ENCODE results near the gene USP4.
"Not testable (repeated sequence)": the region's sequence is repeated elsewhere in the genome, so short reads cannot be mapped to it uniquely, and the experiment has no call there.

The USP4 gene

DNA sequence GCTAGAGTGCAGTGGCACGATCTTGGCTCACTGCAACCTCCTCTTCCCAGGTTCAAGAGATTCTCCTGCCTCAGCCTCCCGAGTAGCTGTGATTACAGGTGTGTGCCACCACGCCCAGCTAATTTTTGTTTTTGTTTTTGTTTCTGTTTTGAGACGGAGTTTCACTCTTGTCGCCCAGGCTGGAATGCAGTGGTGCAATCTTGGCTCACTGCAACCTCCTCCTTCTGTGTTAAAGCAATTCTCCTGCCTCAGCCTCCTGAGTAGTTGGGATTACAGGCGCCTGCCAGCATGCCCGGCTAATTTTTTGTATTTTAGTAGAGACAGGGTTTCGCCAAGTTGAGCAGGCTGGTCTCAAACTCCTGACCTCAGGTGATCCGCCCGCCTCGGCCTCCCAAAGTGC is 99.8 kb downstream of the USP4 start:
- DNase-seq: not testable (repeated sequence)

DNA sequence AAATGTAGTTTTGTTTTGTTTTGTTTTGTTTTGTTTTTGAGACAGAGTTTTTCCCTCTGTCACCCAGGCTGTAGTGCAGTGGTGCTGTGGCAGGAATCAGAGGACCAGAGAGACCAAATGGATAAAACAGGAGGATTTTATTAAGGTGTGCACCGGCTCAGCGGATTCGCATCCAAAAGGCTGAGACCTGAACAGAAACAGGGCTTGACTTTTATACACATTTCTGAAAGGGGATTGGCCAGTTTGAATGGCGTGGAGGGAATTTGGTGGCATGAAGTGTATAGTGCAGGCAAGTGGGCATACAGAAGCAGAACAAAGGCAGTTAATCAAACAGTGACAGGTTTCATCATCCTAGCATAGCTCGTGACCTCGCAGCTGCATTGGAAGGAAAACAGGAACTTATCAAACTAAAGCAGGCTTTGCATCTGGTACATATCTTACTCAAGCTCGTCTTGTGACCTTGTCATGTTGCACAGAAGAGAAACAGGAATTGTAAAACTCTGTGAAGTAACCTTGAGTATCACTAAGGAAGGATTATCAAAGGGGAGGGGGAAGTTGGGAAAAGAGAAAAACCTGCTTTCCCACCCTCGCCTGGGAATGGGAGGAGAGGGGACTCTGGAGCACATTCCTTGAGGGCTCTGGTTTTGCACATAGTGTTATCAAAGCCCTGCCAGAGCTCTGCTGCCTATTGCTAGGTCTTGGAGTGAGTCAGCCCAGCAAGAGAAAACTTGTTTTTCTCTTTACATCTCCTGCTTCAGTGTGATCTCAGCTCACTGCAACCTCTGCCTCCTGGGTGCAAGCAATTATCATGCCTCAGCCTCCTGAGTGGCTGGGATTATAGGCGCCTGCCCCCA is 101.4 kb downstream of the USP4 start:
- no peak for DNase-seq

DNA sequence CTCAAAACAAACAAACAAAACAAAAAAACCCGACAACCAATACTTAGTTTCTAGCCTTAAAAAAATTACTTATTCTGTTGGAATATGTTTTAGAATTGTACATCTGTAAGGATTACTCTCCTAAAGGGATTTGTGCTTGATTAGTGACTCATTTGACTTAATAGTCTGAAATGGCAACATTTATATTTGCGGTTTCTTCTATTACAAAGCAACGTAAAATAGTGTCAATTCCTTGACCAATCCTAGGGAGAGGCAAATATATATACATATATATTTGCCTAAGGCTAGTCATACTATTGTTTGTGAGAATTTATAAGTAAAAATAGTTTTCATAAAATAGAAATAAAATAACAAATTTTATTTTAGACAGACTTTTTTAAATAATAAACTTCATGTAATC is 102.5 kb downstream of the USP4 start:
- no peak for DNase-seq

DNA sequence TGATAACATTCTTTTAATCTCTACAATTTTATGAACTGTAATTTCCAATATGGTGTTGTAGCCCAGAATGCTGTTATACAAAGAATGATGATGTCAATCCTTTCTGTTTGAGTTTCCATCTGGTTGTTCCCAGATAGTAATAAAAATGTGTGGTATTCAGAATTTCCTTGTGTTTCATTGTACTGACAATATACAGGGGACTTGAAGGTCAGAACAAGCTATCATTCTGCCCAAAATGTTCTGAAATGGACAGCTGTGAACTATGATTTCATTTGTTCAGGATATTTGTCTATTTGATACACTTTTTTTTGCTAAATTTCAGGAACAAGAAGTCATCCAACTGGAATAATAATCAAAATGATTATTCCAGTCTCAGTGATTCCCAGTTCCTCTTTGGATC is 103.6 kb downstream of the USP4 start:
- no peak for DNase-seq

DNA sequence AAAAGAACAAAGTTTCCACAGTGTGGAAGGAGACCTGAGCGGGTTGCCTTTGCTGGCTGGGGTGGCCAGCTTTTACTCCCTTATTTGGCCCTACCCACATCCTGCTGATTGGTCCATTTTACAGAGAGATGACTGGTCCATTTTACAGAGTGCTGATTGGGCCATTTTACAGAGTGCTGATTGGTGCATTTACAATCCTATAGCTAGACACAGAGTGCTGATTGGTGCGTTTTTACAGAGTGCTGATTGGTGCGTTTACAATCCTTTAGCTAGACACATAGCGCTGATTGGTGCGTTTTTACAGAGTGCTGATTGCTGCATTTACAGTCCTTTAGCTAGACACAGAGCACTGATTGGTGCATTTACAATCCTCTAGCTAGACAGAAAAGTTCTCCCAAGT is 111.0 kb downstream of the USP4 start:
- DNase-seq: not testable (repeated sequence)

Data from NCI-H2029 (cell line).